Activated B cell treated with CpG ODN at 0.5 μM for 24 hours (primary cell): ENCODE data around the gene UMODL1. TPM values are rescaled to one million over a fixed set of nuclear protein-coding genes. Genes with fewer than 3 reads are reported as not detected.
"Not testable (repeated sequence)": the region's sequence is repeated elsewhere in the genome, so short reads cannot be mapped to it uniquely, and the experiment has no call there.

Experiments
- ATAC-seq: fragments of 200-7000 bp; cut with Tn5 transposase; one replicate; pipeline ENCODE4 v1.10.0; 2021; ENCODE audit warnings: low read depth, mild to moderate bottlenecking, moderate library complexity
- CTCF ChIA-PET: fragments of 350-600 bp; sonication (Branson Sonifier 250); formaldehyde crosslinking; loops from one replicate; lab custom pipeline; 2021; ENCODE audit warnings: antibody characterized with exemption; lab: Charles Lee
- POLR2A ChIA-PET: fragments of 350-600 bp; sonication (Branson Sonifier 250); formaldehyde crosslinking; loops from one replicate; lab custom pipeline; 2021; ENCODE audit warnings: antibody characterized with exemption; lab: Charles Lee
- DNase-seq: peaks from one replicate; pipeline ENCODE4 v3.0.0; 2022
- H3K27ac Mint-ChIP-seq: one replicate; pipeline ENCODE4 v1.8.0; 2020; ENCODE audit warnings: mixed read lengths
- H3K27me3 Mint-ChIP-seq: one replicate; pipeline ENCODE4 v1.8.0; 2021; ENCODE audit warnings: mixed read lengths
- H3K36me3 Mint-ChIP-seq: one replicate; pipeline ENCODE4 v1.8.0; 2021; ENCODE audit warnings: low read depth, mixed read lengths
- H3K4me1 Mint-ChIP-seq: one replicate; pipeline ENCODE4 v1.8.0; 2021; ENCODE audit warnings: mixed read lengths
- H3K4me3 Mint-ChIP-seq: one replicate; pipeline ENCODE4 v1.8.0; 2020; ENCODE audit warnings: mild to moderate bottlenecking, mixed read lengths
- H3K9me3 Mint-ChIP-seq: one replicate; pipeline ENCODE4 v1.8.0; 2020; ENCODE audit warnings: mixed read lengths
- CTCF ChIP-seq: fragments of 200-600 bp; IDR thresholded peaks from one replicate; pipeline ENCODE4 v1.8.0; 2022; ENCODE audit warnings: antibody characterized with exemption, mild to moderate bottlenecking
- intact Hi-C: fragments of 100-400 bp; cut with micrococcal nuclease; formaldehyde crosslinking; loops from one replicate; pipeline ENCODE4 v1.15.1; 2024
- total RNA-seq: library from RNA; stranded (reverse); gene quantifications from 2 replicates; pipeline ENCODE4 v1.2.3, GENCODE V29; 2022

The UMODL1 gene
- total RNA-seq, 1 donor from 2014 or later = 0.04 TPM

GRCh38 chr21:42112857-42113256 lies 41.7 kb downstream of the UMODL1 start:
- no peak for TF ChIP-seq CTCF
- intact Hi-C loops = no loop called here
- no peak for ATAC-seq
- Mint-ChIP-seq H3K4me3 (no peak overlapping the region), H3K4me1 (peaks cover 26% of the 10 kb centered on the region), H3K27ac (no peak overlapping the region), H3K36me3 (no peaks in the 10 kb centered on the region), H3K27me3 (peaks cover 5% of the 10 kb centered on the region), H3K9me3 (no peaks in the 10 kb centered on the region)
- DNase-seq = no peak
- CTCF ChIA-PET = interaction anchor here (1.5 kb wide), 1 partner anchor 296 kb away, joined by 6 read pairs; no protein-coding TSS in a partner anchor
- POLR2A ChIA-PET = interaction anchor here (1.3 to 1.5 kb wide), 2 partner anchors 49 to 235 kb away, joined by 3 to 4 read pairs; no protein-coding TSS in a partner anchor

- ChIA-PET POLR2A (interaction anchor here (0.6 to 1.3 kb wide), 3 partner anchors 42 to 298 kb away, joined by 3 to 4 read pairs (median 3); no protein-coding TSS in a partner anchor), CTCF (interaction anchor here (1.5 kb wide), 1 partner anchor 297 kb away, joined by 6 read pairs; no protein-coding TSS in a partner anchor)
- ATAC-seq (no peak), DNase-seq (no peak)
- Mint-ChIP-seq H3K27ac (no peak overlapping the region), H3K4me1 (peaks cover 26% of the 10 kb centered on the region), H3K27me3 (peaks cover 8% of the 10 kb centered on the region), H3K36me3 (no peaks in the 10 kb centered on the region), H3K4me3 (no peak overlapping the region), H3K9me3 (no peaks in the 10 kb centered on the region)
- intact Hi-C loops = no loop called here
- no peak for TF ChIP-seq CTCF
Observed at GRCh38 chr21:42113926-42114409, 42.9 kb downstream of the UMODL1 start.

- H3K4me1 Mint-ChIP-seq = peaks cover 28% of the 10 kb centered on the region
- intact Hi-C loops = loop anchor here (5.0 kb wide), 2 partner anchors 237 to 832 kb away; partner anchors contain the start of gene PRDM15
- DNase-seq (no peak), ATAC-seq (no peak)
- no peaks in the 10 kb centered on the region for H3K36me3 Mint-ChIP-seq
- H3K27me3 Mint-ChIP-seq = peaks cover 8% of the 10 kb centered on the region
- no peaks in the 10 kb centered on the region for H3K9me3 Mint-ChIP-seq
- CTCF ChIA-PET = interaction anchor here (0.9 to 1.5 kb wide), 2 partner anchors 298 kb away, joined by 4 to 6 read pairs; no protein-coding TSS in a partner anchor
- H3K27ac Mint-ChIP-seq = no peak overlapping the region
- POLR2A ChIA-PET = interaction anchor here (0.6 kb wide), 2 partner anchors 43 to 298 kb away, joined by 3 to 4 read pairs; no protein-coding TSS in a partner anchor
- TF ChIP-seq CTCF = no peak
- no peak overlapping the region for H3K4me3 Mint-ChIP-seq
Observed at GRCh38 chr21:42114646-42115045, 43.5 kb downstream of the UMODL1 start.

- H3K4me1 Mint-ChIP-seq = peaks cover 33% of the 10 kb centered on the region
- no peaks in the 10 kb centered on the region for H3K9me3 Mint-ChIP-seq
- no peak overlapping the region for H3K4me3 Mint-ChIP-seq
- CTCF ChIA-PET = interaction anchor here (0.9 kb wide), 1 partner anchor 298 kb away, joined by 4 read pairs; no protein-coding TSS in a partner anchor
- no peaks in the 10 kb centered on the region for H3K36me3 Mint-ChIP-seq
- intact Hi-C loops = loop anchor here (5.0 kb wide), 2 partner anchors 238 to 833 kb away; partner anchors contain the start of gene PRDM15
- no peak overlapping the region for H3K27ac Mint-ChIP-seq
- H3K27me3 Mint-ChIP-seq = peaks cover 8% of the 10 kb centered on the region
- TF ChIP-seq CTCF = no peak
- POLR2A ChIA-PET = interaction anchor here (2.3 kb wide), 1 partner anchor 7 kb away, joined by 11 read pairs; no protein-coding TSS in a partner anchor
- ATAC-seq (no peak), DNase-seq (no peak)
Observed at GRCh38 chr21:42115136-42115683, 44.1 kb downstream of the UMODL1 start.

- peaks cover 15% of the 10 kb centered on the region for H3K27me3 Mint-ChIP-seq
- not testable (repeated sequence) for H3K9me3 Mint-ChIP-seq, H3K4me3 Mint-ChIP-seq, H3K36me3 Mint-ChIP-seq, DNase-seq, ATAC-seq, H3K27ac Mint-ChIP-seq
- H3K4me1 Mint-ChIP-seq = peaks cover 46% of the 10 kb centered on the region
- intact Hi-C loops = loop anchor here (2.0 to 5.0 kb wide), 3 partner anchors 188 to 834 kb away; partner anchors contain the start of gene PRDM15
- ChIA-PET POLR2A (interaction anchor here (1.3 to 2.3 kb wide), 3 partner anchors 9 to 300 kb away, joined by 6 to 12 read pairs (median 11); partner anchors contain the start of gene ZBTB21), CTCF (interaction anchor here (0.6 to 2.5 kb wide), 14 partner anchors 9 to 834 kb away, joined by 3 to 27 read pairs (median 6); partner anchors contain the start of gene PRDM15)
Observed at GRCh38 chr21:42116551-42116950, 45.4 kb downstream of the UMODL1 start.
